ENCODE data around the gene CPAMD8. TPM values are rescaled to one million over a fixed set of nuclear protein-coding genes. Genes with fewer than 3 reads are reported as not detected.

The CPAMD8 gene
- total and polyA plus RNA-seq, 9 of the 15 experiments (the other 6 are each of a cell fraction or from before 2014, with no cell fraction given) = 0.20 to 2.1 (median 1.3) TPM

DNA sequence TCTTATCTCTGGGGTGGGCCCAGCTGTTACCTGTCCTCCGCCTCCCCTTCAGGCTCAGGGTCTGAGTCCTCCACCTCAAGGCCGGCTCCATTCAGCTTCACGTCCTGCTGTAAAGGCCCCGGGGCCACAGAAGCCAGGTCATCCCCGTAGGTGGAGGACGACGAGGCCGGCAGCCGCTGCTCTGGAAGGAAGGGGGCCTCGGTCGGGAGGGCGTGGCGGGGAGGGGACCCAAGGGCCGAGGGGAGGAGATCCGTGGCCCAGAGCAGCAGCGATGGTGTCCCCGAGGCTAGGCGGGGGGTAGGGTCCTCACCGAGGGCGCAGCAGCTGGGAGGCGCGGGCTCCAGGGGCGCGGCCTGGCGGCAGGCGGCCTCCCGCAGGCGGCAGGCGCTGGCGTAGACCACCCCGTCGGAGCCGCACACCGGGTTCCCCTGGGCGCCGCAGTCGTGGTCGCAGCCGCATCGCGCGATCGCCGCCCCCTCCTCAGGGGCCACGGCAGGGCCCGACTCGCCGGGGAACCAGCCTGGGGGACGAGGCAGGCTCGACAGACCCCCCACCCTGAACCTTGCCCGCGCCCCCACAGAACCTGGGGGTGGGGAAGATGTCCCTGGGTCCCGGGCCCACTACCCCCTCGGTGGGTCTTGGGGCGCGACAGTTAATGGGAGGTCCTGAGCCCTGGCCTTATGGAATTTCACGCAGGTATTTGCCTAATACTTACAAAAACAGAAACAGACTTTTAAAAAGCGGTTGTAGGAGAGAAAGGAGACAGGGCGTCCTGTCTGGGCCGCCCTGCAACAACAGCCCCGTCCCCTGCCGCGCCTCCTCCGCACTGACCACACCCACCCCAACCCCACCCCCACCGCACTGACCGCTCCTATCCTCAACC is 130.2 kb downstream of the CPAMD8 start (continued):
- TF ChIP-seq, protein P1, sequence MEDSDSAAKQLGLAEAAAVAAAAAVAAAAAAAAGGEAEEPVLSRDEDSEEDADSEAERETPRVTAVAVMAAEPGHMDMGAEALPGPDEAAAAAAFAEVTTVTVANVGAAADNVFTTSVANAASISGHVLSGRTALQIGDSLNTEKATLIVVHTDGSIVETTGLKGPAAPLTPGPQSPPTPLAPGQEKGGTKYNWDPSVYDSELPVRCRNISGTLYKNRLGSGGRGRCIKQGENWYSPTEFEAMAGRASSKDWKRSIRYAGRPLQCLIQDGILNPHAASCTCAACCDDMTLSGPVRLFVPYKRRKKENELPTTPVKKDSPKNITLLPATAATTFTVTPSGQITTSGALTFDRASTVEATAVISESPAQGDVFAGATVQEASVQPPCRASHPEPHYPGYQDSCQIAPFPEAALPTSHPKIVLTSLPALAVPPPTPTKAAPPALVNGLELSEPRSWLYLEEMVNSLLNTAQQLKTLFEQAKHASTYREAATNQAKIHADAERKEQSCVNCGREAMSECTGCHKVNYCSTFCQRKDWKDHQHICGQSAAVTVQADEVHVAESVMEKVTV (CRISPR knock-in tag; IDR thresholded peaks at IDR 0.05) = no peak
- TF ChIP-seq SMARCE1 (IDR thresholded peaks at IDR 0.05) (no peak), ZKSCAN8 (CRISPR knock-in tag; IDR thresholded peaks at IDR 0.05) (no peak), ARID2 (IDR thresholded peaks at IDR 0.05) (no peak), CHD2 (IDR thresholded peaks at IDR 0.05; ENCODE audit: low read depth, low read length) (no peak), PHB (CRISPR knock-in tag; IDR thresholded peaks at IDR 0.05) (peak; percentile 46; the same call in 1 of the 2 replicates), ZNF197 (CRISPR knock-in tag; IDR thresholded peaks at IDR 0.05; ENCODE audit: low read depth) (no peak; the same call in 1 of the 2 replicates), TAL1 (IDR thresholded peaks at IDR 0.05) (no peak)
